ENCODE results near the gene KLHDC8B.

KLHDC8B gene

GRCh38 chr3:49158103-49158709 is 13.2 kb upstream of the KLHDC8B start:
- FAIRE-seq, result no peak

GRCh38 chr3:49158792-49159191 is 12.6 kb upstream of the KLHDC8B start:
- DNase-seq (ENCODE audit: low spot score) (no peak), FAIRE-seq (no peak)

More at GRCh38 chr3:49158103-49158709, 13.2 kb upstream of the KLHDC8B start:
- peak; percentile 36 for DNase-seq (ENCODE audit: low spot score)

GRCh38 chr3:49161197-49161596 is 10.2 kb upstream of the KLHDC8B start:
- no peak for DNase-seq (ENCODE audit: low spot score)
- FAIRE-seq, result no peak

GRCh38 chr3:49161808-49162530 is 9.4 kb upstream of the KLHDC8B start:
- DNase-seq (ENCODE audit: low spot score), result no peak
- no peak for FAIRE-seq

GRCh38 chr3:49162751-49163419 is 8.5 kb upstream of the KLHDC8B start:
- no peak for FAIRE-seq
- DNase-seq (ENCODE audit: low spot score), result no peak

- DNase-seq (ENCODE audit: low spot score) (no peak), FAIRE-seq (no peak)
Measured at GRCh38 chr3:49163609-49164008, 7.8 kb upstream of the KLHDC8B start.

- DNase-seq (ENCODE audit: low spot score), result no peak
- FAIRE-seq, result no peak
Measured at GRCh38 chr3:49164983-49165720, 6.2 kb upstream of the KLHDC8B start.

- peak; percentile 82 for FAIRE-seq
- DNase-seq (ENCODE audit: low spot score), result peak; percentile 91
Measured at GRCh38 chr3:49165771-49166751, 5.3 kb upstream of the KLHDC8B start, which contains the start of gene CCDC71. Gene CCDC71, minus strand, starts transcription at chr3:49166331. Its CDS starts 2,123 bp downstream, at chr3:49164208.

GRCh38 chr3:49166752-49167556 is 4.4 kb upstream of the KLHDC8B start:
- DNase-seq (ENCODE audit: low spot score) (no peak), FAIRE-seq (no peak)

GRCh38 chr3:49170744-49171118 is 667 bp upstream of the KLHDC8B start:
- DNase-seq (ENCODE audit: low spot score) (no peak), FAIRE-seq (no peak)

GRCh38 chr3:49171775-49172500 is 540 bp downstream of the KLHDC8B start:
- FAIRE-seq (no peak), DNase-seq (ENCODE audit: low spot score) (no peak)

- FAIRE-seq, result peak; percentile 59
- no peak for DNase-seq (ENCODE audit: low spot score)
Measured at GRCh38 chr3:49172551-49173041, 1.2 kb downstream of the KLHDC8B start.

GRCh38 chr3:49173116-49173791 is 1.9 kb downstream of the KLHDC8B start:
- no peak for FAIRE-seq
- peak; percentile 36 for DNase-seq (ENCODE audit: low spot score)

GRCh38 chr3:49173792-49174170 is 2.4 kb downstream of the KLHDC8B start:
- no peak for DNase-seq (ENCODE audit: low spot score)

GRCh38 chr3:49174397-49174985 is 3.1 kb downstream of the KLHDC8B start:
- no peak for FAIRE-seq
- no peak for DNase-seq (ENCODE audit: low spot score)

More at GRCh38 chr3:49173792-49174170, 2.4 kb downstream of the KLHDC8B start:
- FAIRE-seq, result no peak

- no peak for DNase-seq (ENCODE audit: low spot score)
- FAIRE-seq, result no peak
Measured at GRCh38 chr3:49175530-49175929, 4.1 kb downstream of the KLHDC8B start.

- DNase-seq (ENCODE audit: low spot score) (no peak), FAIRE-seq (no peak)
Measured at GRCh38 chr3:49177073-49177472, 5.7 kb downstream of the KLHDC8B start.

GRCh38 chr3:49180116-49180515 is 8.7 kb downstream of the KLHDC8B start:
- FAIRE-seq, result no peak
- no peak for DNase-seq (ENCODE audit: low spot score)
